ENCODE results near the gene BCL7C. TPM values are rescaled to one million over a fixed set of nuclear protein-coding genes. Genes with fewer than 3 reads are reported as not detected.

BCL7C gene
- total RNA-seq, 1 experiment from 2014 or later, result 42.2 TPM

GRCh38 chr16:30922960-30923535, 29.2 kb upstream of the BCL7C start:
- peak; percentile 99 for DNase-seq (ENCODE audit: low read depth)

DNA sequence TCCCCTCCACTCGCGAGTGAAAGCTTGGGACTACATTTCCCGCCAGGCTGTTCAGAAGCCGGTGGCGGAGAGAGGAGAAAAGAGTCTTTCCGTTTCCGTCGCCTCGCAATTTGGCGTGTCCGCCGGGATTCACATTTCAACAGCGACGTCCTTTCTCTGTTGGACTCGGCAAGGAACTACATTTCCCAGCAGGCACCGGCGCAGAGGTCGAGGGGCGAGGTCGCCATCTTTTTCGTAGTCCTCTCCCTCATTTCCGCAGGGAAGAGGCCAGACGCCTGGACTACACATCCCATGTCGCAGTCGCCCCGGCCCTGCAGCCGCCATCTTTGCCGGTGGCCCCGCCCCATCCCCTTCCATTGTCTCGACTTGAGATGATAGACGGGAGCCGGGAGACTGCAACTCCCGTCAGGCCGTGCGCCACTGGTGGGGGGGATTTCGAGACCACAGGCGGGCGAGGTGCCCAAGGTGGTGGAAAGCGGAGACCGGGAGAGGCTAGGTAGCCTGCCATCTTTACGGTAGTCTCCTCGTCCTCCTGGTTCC, 28.6 kb upstream of the BCL7C start:
- peak; percentile 98 for DNase-seq (ENCODE audit: low read depth)

DNA sequence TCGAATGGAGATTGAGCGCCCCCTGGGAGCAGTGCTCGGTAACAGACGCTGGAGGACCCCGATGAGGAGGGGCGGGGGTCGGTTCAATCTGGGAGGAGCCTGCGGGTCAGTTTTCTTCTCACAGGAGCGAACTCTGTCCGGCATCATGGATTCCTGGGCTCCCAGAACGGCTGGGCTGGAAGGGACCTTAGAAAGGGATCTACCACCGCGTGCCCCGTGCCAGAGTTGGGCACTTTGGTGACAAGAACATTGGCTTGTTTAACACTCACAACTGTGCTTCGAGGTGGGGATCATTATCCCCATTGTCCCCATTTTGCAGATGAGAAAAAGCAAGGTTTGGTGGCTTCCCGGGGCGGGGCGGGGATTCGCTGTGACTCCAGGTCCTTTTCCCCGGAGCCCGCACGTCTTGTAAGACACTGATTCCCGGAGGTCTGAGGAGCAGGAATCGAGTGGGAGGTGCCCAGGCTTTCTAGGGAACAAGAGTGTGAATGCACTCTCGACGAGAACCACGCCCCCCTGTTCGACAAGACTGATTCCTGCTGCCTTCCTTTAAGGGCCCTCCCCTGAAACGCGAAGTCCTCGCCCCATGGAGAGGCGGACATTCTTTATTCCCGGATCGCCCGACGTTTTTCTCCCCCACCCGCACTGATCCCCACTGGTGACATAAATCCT, 28.0 kb upstream of the BCL7C start:
- peak; percentile 79 for DNase-seq (ENCODE audit: low read depth)

GRCh38 chr16:30921459-30921747, 27.5 kb upstream of the BCL7C start:
- no peak for DNase-seq (ENCODE audit: low read depth)

DNA sequence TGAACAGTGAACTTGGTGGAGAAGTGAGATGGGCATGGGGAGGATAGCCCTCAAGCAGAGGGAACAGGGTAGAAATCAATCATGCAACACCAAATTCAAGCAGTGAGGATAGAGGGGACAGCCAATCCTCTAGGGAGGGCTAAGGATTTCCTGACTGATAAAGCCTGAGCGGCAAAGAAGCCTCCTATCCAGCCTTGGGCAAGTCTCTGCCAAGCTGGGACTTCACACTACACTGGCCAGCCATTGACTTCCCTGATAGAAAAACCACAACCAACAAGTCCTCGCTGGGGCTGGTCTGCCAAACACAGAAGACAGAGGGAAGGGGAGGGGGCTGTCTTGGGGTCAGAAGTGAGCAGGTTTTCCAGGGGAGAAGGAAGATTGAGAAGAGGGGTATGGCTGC, 27.0 kb upstream of the BCL7C start:
- DNase-seq (ENCODE audit: low read depth), result no peak

DNA sequence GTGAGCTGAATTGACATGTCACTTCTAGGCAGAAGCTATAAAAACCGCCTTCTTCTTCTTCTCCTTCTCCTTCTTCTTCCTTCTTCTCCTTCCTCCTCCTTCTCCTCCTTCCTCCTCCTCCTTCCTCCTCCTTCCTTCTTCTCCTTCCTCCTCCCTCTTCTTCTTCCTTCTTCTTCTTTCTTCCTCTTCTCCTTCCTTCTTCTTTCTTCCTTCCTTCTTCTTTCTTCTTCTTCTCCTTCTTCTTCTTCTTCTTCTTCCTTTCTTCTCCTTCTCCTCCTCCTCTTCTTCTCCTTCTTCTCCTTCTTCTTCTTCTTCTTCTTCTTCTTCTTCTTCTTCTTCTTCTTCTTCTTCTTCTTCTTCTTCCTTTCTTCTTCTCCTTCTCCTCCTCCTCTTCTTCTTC, 24.7 kb upstream of the BCL7C start:
- DNase-seq (ENCODE audit: low read depth), result no peak

DNA sequence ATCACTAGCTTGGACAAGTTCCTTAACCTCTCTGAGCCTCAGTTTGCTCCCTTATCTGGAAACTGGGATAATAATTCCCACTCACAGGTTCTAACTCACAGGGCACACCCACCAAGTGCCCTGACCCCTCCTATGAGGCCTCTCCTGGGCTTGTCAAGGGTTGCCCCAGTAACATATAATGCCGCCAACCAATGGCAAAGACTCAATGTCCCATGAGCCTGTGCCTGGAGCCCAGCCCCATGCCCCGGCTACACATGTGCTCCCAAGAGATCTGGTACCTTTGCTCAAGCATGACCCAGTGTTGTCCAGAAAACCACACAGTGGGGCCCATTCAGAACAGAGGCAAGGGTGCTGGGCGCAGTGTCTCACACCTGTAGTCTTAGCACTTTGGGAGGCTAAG, 21.0 kb upstream of the BCL7C start:
- no peak for DNase-seq (ENCODE audit: low read depth)

- no peak for DNase-seq (ENCODE audit: low read depth)
Measured at GRCh38 chr16:30912794-30913412, 19.0 kb upstream of the BCL7C start.

DNA sequence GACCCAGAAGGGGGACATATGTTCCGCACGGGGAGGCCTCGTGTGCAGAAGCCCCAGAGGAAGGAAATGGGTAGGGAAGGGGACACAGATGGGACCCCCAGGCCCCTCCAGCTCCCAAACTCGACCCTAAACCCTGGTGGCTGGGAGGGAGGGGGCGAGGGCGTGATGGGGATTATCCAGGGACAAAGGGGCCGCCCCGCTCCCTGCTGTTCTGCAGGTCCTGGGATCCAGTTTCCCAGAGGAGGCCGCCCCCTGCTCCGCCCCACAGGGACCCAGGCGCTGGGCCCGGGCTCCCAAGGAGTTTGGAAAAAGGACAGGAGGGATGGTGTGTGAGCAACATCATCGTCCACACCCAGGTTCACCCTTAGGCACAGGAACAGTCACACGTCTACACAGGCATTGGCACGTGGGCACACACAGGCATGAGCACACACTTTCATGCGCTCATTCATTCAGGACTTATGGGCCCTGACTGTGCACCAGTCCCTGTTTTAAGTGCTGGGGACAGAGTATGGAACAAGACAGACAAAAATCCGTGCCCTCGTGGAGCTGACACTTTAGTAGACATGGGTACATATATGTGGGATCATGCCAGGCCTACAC, 16.7 kb upstream of the BCL7C start:
- no peak for DNase-seq (ENCODE audit: low read depth)

- DNase-seq (ENCODE audit: low read depth), result no peak
Measured at GRCh38 chr16:30907064-30907463, 13.2 kb upstream of the BCL7C start.

DNA sequence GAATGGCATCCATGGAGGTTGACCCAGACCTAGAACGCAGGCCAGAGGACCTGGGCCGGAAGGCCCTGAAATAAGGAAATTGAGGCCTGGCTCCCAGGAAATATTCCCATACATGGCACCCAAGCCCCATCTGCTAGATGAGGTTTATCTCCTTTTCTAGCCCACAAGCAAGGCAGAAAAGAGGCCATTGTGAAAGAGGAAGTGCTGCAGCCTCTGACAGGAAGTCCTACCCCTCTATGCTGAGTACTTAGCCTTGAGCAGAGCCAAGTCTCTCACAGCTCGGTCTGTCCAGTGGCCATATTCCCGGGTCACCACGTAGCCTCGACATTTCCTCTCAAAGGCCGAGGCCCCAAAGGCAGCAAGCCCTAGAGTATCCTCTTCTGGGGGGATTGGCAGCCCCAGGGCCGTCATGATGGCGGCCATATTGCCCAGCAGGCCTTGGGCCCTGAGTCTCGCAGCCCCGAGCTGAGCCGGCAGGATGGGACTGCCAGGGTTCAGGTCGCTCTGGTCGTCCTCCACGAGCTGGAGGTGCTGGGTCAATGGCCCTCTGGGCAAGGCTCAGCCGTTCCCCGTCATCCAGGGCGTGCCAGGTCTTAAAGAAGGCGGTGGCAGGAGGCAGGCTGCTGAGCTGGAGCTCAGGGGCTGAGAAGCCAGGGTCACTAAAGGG, 10.4 kb upstream of the BCL7C start:
- no peak for DNase-seq (ENCODE audit: low read depth)

DNA sequence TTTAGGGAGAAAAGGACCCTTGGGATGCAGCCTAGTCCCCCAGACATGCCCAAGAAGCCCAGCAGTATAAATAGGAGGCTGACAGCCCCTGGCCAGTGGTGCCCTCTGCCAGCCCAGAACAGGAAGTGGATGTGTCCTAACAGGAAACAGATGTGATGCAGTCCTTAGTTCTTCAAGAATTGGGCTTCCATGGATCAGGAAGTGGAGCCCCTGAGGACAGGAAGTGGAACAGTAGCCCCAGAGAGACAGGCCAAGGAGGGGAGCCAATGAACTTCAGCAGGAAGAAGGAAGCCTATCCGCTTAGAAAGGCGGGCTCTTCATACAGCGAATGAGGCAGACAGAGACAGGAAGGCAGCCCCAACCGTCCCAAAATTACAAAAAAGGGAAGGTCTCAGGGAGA, 9.7 kb upstream of the BCL7C start:
- peak; percentile 35 for DNase-seq (ENCODE audit: low read depth)

- no peak for DNase-seq (ENCODE audit: low read depth)
Measured at GRCh38 chr16:30903002-30903401, 9.1 kb upstream of the BCL7C start.

- peak; percentile 63 for DNase-seq (ENCODE audit: low read depth)
Measured at GRCh38 chr16:30902029-30902972, 8.4 kb upstream of the BCL7C start.

DNA sequence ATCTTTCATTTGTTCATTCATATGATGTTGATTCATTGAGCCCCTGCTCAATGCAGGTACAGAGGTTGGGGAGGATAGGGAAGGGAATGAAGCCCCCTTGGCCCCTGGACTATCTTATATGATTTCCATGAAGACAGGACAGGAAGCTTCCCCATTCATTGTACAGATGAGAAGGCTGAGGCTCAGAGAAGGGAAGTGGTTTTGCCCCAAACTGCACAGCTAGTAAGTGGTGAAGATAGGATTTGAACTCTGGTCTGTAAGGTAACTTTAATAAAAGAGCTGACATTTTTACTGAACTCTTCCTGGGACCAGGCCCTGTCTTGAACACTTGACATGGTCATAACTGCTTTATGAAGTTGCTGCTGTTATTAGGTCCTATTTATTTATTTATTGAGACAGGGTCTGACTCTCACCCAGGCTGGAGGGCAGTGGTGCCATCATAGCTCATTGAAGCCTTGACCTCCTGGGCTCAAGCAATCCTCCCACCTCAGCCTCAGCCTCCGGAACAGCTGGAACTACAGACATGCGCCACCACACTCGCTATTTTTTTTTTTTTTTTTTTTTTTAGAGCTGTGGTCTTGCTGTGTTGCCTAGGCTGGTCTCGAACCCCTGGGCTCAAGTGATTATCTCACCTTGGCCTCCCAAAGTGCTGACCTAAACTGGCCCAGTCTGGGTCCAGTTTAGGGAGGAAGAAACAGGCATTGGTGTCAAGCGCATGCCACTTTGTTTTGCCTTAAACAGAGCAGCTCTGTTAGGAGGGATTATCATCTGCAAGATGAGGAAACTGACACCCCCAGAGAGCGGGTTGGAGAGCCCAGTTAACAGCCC, 7.5 kb upstream of the BCL7C start:
- DNase-seq (ENCODE audit: low read depth), result no peak

DNA sequence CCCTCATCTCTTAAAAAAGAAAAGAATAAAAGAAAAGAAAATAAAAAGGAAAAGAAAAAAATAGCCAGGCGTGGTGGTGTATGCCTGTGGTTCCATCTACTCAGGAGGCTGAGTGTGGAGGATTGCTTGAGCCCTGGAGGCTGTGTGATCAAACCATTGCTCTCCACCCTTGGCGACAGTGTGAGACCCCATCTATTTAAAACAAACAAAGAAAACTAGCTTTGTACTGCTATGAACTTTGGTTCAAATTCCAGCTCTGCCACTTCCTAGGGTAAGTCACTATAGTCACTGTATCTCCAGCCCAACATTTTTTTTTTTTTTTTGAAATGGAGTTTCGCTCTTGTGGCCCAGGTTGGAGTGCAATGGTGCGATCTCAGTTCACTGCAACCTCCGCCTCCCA, 6.7 kb upstream of the BCL7C start:
- DNase-seq (ENCODE audit: low read depth), result no peak

DNA sequence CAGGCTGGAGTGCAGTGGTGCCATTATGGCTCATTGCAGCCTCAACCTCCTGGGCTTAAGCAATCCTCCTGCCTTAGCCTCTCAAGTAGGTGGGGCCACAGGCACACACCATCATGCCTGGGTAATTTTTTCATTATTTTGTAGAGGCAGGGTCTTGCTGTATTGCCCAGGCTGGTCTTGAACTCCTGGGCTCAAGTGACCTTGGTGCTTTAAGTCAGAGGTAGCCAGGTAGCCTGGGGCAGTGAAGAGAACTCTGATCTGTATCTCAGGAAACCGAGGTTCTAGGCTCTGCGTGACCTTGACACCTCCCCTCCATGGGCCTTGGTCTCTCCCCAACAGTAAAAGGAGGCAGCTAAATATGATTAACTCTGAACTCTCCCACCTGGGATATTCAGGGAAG, 5.9 kb upstream of the BCL7C start:
- no peak for DNase-seq (ENCODE audit: low read depth)

DNA sequence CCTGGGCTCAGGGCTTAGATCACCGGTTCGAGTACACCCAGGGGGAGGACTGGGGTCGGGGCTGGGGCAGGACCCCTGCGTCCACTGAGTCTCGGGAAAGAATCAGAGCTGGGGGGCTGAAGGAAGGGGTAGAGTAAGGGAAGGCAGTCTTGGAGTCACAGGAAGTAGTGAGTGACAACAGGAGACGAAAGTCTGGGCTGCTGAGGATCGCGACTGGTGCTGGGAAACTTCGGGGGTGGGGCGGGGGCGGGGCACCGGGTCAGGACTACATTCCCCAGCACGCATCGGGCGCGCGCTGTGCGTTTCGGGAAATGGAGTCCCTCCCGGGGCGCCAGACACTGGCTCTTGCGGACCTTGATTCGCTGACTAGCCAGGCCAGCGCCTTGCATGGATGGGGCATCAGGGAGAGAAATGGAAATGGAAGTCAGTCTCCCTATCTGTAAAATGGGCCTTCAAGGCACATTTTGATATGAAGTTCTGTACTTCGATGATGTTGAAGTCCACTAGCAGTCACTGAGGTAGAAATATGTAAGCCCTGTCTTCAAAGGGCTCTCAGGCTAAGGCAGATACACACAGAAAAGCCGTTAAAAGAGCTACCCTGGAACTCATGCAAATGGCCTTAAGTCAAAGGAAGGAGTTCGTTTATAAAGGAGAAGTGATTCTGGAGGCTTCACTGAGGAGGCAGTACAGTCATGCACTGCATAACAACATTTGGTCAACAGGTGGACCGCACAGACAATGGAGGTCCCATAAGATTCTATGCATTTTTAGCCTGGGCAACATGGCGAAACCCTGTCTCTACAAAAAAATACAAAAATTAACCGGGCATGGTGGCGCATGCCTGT, 3.2 kb upstream of the BCL7C start:
- peak; percentile 87 for DNase-seq (ENCODE audit: low read depth)

- DNase-seq (ENCODE audit: low read depth), result peak; percentile 45
Measured at GRCh38 chr16:30896261-30896888, 2.5 kb upstream of the BCL7C start, which contains the start of gene CTF1. Gene CTF1, plus strand, starts transcription at chr16:30896614. Its CDS starts 30 bp downstream, at chr16:30896644.
